ENCODE measurements around the gene COL23A1.
"Not testable (repeated sequence)": the region's sequence is repeated elsewhere in the genome, so short reads cannot be mapped to it uniquely, and the experiment has no call there.

COL23A1 gene

DNA sequence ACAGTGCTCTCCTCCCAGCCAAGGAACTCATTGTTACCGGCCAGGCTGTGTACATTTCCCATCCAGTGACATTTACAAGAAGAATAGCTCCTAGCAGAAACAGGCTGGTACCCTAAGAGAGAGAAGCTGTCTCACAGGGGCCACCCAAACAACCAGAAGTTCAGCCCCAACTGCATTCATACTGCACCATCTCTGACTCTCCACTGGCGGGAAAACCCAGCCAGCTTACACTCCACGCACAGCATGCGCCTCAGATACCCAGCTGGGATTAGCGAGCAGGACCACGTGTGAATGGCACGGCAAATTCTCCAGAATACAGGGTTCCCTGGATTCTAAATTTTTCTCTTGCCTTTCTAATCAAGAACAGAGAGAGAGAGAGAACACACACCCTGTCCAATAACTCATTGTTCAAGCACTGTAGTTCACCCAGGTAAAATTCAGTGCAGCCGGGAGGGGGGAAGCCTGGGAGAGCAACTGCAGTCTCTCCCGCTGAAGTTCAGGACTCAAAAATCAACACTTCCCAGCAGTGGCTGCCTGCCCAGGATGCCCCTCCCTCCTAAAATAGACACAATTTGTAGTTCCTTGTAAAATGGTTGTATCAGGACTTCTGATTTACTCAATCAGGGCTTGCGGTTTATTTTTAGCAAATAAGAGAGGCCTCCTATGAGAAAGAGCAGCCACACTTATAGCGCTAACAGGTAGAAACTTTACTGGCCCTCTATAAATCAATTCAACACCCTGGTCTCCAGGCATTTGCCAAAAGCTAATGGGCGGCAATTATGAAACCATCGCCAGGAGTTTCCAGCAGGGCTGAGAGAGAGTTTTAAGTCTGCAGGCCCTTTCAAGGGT, 2.2 kb downstream of the COL23A1 start:
- FAIRE-seq = no peak

DNA sequence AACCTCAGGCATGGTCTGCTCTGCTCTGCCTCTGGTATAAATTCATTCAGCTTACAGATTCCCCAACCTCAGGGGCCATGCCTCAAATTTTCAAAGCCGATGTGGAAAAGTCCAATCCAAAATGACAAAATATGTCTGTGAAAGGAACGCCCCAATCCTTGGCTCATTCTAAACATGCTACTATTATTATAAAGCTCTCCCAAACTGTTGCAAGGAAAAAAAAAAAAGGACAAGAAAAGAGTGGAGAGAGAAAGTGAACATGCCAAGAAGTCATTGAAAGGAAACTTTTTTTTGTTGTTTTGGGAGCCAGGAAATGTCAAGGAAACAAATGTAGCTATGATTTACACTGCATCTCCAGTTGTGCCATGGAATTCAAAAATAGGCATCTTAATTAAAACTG, 3.8 kb downstream of the COL23A1 start:
- no peak for FAIRE-seq

DNA sequence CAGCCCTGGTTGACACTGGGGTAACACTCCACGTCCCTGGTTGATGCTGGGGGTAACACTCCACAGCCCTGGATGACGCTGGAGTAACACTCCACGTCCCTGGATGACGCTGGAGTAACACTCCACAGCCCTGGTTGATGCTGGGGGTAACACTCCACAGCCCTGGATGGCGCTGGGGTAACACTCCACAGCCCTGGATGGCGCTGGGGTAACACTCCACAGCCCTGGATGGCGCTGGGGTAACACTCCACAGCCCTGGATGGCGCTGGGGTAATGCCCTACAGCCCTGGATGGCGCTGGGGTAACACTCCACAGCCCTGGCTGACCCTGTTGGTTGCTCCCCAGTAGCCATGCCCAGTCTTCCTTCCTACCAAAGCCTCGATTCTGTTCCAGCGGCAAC, 4.8 kb downstream of the COL23A1 start:
- FAIRE-seq = not testable (repeated sequence)

DNA sequence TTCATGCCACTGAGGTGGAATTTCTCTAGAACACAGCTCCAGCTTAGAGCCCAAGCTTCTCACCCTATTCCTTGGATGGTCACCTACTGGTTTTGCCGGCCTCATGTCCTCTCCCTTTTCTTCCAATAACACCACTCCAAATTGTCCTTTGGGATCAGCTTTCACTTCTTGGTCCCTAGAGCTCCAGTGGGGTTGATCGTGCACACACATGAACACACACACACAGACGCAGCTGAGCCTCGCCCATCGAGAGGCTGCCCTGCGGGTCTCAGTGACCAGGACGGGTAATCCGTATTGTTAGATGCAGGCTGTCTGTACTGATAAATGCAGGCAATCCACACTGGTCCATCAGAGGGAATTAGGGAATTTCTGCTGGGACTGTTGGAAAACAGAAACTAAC, 6.9 kb downstream of the COL23A1 start:
- no peak for FAIRE-seq

DNA sequence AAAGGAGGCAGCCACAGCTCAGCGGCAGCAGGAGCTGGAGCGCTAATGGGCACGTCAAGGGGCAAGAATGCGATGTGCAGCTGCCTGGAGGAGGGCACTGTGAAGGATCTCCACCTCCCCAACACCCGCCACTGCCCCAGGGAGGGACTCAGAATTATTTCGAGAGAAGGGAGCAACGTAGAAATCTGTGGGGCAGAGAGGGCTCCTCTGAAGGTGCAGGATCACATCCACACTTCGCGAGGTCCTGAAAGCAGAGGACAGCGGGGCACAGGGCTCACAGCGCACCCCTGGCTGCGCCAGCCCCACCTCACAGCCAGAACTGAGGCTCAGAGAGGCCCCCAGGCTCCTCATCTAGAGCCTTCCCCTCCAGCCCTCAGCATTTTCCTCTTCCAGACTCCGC, 7.9 kb downstream of the COL23A1 start:
- no peak for FAIRE-seq

DNA sequence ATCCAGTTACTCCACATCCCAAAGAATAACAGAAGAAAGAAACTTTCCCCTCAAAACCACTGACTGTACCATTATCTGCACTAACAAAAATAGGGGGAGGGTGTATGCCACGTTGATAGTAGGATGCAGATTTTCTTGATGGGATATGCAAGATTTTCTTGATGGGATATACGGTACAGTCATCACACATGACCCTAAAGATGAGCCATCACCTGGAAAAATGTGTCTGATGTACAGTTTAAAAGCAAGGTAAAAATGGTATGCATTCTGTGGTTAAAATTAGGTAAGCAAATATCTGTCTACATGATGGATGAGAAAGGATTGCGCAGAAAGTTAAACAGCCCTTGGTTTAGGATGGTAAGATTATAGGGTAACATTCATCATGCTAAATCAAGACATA, 8.6 kb downstream of the COL23A1 start:
- no peak for FAIRE-seq

DNA sequence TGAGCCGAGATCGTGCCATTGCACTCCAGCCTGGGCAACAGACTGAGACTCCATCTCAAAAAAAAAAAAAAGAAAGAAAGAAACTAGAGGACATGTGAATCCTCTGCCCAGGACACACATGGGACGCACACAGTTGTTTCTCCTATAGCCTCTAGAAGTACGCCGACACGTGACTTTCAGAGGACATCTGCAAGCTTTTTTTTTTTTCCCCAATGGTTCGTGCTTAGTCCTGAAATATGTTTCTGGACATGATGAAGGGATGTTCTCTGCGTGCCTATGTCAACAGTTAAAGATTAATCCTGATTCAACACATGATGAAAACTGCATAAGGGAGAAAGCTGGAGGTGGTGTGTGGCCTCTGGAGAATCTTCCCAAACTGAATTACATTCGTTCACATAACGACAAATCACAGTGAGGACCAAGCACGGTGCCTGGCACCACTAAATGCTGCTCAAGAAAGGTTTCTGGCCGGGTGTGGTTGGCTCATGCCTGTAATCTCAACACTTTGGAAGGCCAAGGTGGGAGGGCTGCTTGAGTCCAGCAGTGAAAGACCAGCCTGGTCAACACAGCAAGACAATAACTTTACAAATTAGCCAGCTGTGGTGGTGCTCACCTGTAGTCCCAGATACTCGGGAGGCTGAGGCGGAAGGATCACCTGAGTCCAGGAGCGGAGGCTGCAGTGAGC, 9.8 kb downstream of the COL23A1 start:
- FAIRE-seq = no peak

DNA sequence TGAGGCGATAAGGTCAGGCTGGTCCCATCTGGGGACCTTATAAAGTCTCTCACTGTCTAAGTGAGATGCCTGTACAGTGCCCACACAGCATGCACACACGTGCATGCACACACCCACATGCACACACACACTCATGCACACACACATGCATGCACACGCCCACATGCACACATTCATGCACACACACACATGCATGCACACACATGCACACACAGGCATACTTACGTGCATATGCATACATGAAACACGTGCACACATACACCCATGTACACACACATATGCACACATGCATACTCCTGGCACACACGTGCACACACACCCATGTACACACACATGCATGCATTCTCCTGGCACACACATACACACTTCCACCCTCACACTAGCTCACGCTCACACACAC, 12.2 kb downstream of the COL23A1 start:
- FAIRE-seq = no peak

DNA sequence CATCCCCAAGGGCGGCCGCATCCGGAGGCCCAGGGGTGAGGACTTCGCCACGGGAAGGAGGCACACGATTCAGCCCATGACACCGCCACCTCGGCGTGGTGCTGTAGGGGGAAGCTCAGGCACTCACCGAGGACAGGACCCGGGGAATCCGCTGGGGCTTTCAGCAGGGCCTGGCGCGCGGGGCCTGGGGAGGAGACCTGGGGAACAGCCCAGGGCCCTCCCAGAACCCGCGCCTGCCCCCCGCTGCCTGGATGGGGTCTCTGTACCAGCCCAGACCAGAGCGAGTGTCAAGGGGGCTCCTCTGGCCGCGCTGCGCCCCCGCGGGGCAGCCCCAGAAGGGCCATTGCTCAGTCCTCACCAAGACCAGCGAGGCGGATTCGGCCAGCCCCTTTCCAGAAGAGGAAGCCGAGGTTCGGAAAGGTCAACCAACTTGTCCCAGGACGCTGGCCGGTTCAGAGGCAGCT, 12.8 kb downstream of the COL23A1 start:
- no peak for FAIRE-seq

DNA sequence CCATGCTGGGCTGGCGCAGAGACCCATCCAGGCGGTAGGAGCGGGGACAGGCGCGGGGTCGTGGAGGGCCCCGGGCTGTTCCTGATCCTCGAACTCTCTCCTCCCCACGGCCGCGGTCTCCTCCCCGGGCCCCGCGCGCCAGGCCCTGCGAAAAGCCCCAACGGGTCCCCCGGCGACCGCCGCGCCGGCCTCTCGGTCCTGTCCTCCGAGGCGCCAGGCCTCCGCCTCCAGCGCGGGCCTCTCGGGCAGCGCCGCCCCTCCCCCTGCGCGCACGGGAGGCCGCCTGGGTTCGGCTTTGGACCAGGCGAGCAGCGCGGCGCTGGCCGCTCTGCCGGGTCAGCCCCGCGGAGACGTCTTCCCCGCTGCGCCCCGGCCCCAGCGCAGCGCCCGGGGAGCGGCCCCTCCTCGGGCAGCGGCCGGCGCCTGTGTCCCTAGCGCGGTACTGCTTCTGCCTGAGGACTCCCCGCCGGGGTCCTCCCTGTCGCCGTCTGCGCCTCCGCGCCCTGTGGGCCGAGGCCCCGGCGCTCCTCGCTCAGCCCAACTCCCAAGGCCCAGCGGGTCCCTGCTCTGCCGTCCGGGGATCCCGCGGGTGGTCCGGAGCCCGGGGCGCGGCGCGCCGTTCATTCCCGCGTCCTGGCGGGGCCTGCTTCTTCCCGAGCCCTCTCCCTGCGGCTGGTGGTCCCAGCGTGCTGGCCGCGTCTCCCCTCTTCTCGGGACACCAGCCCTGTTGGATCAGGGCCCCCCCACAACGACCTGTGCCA, 13.4 kb downstream of the COL23A1 start:
- no peak for FAIRE-seq

DNA sequence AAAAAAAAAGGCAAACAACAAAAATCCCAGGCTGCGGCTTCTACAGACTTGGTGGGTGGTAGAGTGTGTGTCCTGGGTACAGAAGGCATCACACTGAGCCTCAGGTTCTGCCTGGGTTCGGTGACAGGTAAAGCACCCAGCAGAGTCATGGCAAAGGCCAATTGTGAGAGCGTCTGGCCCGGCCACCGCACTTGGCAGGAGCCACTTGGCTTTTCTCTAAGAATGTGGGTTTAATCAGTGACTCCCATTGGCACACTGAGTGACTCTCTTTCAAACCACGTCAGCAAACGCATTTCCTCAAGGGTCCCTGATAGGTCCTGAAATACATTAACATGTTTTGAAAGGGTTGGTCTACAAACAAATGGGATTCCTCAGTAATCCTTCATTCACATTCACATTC, 17.0 kb downstream of the COL23A1 start:
- no peak for FAIRE-seq

DNA sequence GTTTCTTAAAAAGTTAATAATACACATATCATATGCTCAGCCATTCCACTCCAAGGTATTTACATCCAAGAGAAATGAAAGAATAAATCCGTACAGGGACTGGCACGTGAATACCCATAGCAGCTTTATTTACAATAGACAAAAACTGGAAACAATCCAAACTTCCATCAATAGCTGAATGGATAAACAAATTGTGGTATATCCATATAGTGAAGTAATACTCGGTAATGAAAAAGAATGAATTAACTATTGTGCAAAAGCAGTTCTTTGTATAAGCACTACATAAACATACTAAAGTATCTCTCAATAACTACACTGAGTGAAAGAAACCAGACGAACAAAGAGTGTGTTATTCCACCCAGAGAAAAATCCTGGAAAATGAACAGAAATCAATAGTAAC, 17.6 kb downstream of the COL23A1 start:
- no peak for FAIRE-seq

DNA sequence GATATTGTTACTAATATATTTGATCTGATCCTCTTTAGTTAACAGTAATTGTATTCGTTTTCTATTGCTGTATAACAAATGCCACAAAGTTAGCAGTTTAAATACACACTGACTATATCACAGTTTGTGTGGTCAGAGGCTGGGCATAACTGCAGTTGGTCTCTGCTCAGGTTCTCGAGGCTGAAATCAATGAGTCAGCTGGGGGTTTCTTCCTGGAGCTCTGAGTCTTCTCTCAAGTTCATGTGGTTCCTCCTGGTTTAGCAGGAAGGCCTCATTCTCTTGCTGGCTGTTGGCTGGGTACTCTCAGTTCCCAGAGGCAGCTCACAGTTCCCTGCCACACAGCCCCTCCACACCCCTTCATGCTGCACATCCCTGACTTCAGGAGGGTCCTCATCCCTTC, 20.7 kb downstream of the COL23A1 start:
- FAIRE-seq = no peak

DNA sequence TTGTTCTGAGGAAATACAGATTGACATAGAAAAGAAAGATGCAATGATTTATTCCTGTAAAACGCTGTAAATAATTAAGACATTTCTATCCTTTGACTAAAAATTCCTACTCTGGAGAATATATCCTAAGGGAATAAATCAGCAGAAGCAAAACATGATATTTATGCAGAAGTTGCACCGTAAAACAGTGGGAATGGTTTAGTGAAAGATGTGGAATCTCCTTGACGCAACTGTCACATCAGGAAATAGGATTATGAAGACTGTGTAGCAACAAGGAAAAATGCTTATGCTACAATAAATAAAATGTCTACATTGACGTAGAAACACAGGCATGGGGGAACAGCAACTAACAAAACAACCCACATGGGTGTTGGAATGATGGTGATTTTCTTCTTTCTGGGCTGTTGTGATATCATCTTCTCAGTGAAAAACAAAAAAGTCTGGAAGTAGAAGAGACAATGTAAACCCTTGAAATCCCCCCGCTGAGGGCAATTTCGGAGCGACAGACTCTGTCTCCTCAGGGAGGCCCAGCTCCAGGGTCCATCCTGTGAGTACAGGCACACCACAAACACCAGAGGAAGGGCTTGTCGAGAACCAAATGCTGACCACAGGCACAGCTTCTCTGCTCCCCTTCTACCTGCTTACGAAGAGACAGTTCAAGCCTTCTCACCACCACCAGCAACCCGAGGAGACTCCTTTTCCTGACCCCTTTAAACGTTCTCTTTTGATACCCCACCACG, 25.2 kb downstream of the COL23A1 start:
- FAIRE-seq = no peak

DNA sequence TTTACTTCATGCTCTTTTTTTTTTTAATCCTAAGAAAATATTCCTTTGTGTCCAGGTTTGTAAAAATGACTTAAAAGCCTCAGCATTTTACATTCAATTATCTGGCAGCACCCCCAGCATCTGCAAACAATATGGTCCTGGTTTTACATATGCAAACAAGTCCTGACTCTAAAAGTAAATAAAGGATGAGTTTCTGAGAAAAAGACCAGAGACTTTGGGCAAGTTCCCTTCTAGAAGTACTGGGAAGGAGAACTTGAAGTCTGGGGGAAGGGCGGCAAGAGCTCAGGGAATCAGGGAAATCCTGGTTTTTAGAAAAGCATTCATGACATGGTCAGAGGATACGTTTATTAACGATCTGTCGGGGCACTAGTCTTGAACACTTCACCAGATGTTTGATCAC, 25.8 kb downstream of the COL23A1 start:
- no peak for FAIRE-seq

DNA sequence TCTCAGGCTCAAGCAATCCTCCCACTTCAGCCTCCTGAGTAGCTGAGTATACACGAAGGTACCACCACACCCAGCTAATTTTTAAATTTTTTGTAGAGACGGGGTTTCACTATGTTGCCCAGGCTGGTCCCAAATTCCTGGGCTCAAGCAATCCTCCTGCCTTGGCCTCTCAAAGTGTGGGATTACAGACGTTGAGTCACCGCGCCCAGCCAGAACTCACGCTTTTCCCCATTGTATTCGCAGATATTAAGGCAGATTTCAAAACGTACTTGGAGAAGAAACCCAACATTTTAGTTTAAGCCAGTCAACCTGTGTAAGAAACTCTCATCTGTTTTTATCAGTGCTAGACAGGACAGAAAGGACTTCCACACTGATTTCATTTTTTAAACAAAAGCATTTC, 26.6 kb downstream of the COL23A1 start:
- FAIRE-seq = no peak

DNA sequence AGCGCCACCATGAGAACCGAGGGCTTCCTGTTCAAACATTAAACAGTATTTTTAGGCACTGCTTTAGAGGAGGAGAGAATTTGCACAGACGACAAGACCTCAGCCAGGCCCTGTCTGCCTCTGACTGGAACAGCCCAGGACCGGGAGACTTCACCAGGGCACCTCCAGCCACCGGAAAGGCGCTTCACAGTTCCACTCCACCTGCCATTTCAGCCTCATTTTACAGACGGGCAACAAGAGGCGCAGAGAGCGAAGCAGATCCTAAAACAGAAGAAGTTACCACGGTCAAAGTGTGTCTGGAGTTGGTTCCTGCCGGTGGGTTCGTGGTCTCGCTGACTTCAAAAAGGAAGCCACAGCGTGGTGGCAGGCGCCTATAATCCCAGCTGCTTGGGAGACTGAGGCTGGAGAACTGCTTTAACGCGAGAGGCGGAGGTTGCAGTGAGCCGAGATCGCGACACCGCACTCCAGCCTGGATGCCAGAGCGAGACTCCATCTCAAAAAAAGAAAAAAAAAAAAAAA, 28.4 kb downstream of the COL23A1 start:
- no peak for FAIRE-seq

DNA sequence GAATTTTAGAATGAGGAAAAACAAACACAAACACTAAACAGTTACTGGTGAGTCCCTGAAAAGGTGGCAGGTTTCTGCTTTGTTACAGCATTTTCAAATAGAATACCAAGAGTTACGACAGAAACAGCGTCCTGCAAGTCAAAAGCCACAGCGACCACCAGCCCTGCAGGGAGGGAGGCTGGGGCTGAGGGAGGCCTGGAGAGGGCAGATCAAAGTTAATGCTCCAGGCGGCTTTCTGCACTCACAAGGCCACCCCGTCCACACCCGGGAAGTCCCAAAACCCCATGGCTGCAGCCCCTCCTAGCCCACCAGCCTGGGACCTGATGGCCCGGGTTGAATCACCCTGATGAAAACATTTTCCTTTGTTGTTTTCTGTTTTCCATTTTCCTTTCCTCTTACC, 29.3 kb downstream of the COL23A1 start:
- FAIRE-seq = no peak

DNA sequence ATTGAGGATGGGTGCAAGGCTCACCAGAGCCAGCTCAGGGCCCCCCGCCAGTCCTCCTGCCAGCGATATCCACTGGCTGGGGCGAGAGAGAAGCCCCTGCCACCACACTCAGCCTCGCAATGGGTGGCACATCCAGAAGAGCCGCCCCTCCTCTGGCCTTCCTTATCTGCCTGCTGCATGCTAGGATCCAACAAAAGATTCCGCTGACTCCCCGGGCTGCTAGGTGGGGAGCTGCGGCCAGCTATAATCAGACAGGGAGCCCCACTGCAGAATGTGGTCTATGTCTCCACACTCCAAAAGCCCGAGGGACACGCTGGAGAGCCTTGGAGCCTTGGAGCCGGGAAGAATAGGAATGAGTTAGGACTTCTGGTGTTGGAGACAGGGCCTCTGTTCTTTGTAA, 32.8 kb downstream of the COL23A1 start:
- FAIRE-seq = no peak

DNA sequence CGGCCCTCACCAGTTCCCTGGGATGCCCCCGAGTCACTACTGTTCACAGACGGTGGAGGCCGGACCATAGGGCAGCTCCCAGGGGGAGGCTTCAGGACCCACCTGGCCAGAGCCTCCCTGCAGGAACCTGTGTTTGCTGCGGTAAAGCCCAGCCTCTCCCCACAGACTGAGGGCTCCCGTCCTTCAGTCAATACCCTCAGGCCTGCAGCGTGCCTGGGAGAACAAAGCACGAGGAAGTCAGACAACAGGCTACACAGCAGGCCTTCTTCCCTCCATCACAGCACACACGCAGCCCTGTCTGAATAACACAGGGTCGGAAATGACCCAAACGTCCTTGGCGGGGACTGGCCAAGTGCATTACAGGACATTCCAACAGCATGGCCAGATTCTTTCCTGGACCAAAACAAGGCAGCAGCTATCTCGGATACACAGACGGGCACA, 34.4 kb downstream of the COL23A1 start:
- no peak for FAIRE-seq

DNA sequence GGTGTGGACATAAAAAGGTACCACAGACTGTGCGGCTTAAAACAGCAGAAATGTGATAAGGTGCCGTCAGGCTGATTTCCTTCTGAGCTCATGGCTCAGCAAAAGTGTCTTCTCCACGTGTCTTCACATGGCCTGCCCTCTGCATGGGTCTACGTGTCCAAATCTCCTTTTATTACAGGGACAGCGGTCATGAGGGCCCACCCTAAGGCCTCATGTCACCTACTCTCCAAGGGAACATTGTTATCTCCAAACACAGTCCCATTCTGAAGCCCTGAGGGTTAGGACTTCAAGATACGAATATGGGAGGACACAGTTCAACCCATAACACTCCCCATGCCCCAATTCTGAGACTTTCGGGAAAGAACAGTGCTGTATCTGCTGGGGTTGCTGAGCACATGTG, 35.2 kb downstream of the COL23A1 start:
- FAIRE-seq = no peak

DNA sequence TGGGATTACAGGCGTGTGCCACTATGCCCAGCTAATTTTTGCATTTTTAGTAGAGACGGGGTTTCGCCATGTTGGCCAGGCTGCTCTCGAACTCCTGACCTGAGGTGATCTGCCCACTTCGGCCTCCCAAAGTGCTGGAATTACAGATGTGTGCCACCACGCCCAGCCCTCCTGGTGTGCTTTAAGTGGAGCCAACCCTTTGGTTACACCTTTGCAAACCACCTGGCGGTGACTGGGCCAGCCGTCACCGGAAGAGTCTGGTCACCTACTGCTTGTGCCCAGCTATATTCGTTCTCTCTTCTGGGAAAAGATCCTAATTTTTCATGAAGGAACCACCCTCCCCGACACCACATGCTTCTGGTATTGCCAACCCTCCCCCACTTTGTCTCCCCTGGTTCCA, 35.9 kb downstream of the COL23A1 start:
- no peak for FAIRE-seq

DNA sequence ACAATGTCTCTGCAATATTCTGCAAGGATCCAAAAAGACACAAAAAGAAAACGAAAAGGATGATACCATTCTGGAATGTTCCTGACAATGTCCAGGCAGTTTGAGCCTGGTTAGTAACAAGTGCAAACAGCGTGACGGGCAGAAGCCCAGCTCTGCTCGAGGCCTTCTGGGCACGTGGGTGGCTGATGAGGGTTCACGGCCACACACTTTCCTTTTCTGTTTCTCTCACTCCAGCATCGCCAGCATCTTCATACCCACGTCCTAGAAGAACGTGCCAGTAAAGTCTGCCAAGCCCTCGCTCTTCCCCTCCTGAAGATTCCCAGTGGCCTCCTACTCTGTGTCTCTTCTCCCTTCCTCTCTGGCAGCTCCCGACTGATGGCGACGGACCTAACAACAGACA, 36.7 kb downstream of the COL23A1 start:
- no peak for FAIRE-seq

Data from G401.6 (cell line).